Activated CD4-positive, CD25-positive, alpha-beta regulatory T cell treated with anti-CD3 and anti-CD28 coated beads, Interleukin-2, amount 50 U/mL, for 16 hours (primary cell): ENCODE results near the gene IDI1.
"Not testable (repeated sequence)": the region's sequence is repeated elsewhere in the genome, so short reads cannot be mapped to it uniquely, and the experiment has no call there.

Experiments
- DNase-seq: peaks from one replicate; pipeline ENCODE4 v3.0.0-alpha.2; 2020; ENCODE audit warnings: low read depth, low spot score

IDI1 gene

DNA sequence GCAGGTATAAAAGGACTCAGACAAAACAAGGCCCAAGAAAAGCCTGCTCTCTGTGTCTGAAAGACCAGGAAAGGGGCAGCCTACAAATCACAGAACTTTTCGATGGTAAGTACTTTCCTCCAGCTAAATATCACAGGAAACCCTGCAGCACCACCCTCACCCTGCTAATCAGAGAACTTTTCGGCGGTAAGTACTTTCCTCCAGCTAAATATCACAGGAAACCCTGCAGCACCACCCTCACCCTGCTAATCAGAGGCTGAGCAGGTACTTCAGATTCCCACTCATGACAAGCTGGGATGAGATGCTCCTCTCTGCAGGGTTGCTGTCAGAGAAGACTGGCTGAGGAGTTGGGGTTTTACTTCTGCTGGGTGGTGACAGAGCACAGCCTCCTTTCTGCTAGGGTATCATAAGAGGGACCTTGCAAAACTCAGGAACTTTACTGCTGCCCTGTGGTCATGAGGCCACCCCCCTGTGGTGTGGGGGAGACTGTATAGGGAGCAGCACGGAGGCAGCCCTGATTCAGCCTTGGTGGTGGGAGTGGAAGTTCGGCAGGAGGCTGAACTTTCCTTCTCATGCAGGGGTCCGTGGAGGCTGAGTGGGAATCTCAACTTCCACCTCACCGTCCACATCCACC, 14.4 kb upstream of the IDI1 start:
- DNase-seq, result no peak

DNA sequence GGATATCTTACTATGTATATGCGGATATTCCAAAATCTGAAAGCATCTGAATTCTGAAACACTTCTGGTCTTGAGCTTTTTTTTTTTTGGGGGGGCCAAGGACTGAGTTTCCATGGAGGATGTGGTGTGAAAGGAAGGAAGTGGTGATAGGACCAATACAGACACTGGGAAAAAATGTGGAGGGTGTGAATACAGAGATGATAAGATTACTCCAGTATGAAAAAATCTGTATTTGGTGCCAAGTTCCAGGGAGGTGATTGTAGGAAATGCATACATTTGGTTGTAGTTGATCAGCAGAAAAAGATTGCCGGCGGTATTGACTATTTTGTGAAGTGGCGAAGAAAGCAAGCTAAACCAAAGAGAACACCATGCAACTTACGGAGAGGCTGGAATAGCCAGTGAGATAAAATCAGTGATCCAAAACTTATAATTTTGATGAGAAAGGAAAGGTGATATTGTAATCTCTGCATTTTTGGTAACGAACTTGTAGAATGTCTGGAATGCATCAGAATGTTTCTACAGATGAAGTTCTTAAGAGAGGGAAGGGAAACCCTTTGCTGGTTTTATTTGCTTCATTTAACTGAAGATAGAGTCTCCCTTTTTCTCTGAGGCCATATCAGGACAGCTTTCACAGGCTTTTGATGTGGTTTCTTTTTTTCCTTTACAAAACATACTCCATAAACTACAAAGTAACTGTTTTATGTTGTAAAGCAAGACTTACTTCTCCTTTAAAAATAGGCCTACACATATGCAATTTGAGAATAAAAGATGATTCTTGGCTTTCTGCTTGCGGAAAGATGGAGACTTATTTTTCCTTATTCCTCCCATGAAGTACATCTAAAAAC, 13.2 kb upstream of the IDI1 start:
- DNase-seq, result no peak

- no peak for DNase-seq
Measured at GRCh38 chr10:1059902-1060301, 11.0 kb upstream of the IDI1 start.

GRCh38 chr10:1058017-1058416, 9.1 kb upstream of the IDI1 start:
- no peak for DNase-seq

DNA sequence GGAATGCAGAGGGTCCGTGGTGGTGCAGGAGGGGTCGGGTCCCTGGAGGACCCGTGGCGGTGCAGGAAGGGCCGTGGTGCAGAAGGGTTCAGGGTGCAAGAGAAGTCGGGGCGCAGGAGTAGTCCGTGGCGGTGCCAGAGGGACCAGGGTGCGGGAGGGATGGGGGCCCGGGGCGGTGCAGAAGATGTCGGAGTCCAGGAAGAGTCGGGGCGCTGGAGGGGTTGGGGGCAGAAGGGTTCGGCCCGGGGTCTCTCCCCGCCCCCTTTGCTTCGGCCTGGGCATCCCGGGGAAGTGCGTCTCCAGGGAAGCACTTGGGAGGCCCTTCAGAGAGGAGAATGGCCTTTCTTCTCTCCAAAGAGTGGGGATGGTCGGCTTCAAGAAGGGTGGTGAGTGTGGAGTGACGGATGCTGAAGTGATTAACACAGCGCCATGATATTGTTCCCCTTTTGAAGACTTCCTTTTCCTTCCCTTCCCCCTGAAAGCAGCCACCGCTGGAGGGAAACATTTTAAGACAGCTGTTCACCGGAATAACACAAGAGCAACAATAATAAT, 8.3 kb upstream of the IDI1 start:
- no peak for DNase-seq

DNA sequence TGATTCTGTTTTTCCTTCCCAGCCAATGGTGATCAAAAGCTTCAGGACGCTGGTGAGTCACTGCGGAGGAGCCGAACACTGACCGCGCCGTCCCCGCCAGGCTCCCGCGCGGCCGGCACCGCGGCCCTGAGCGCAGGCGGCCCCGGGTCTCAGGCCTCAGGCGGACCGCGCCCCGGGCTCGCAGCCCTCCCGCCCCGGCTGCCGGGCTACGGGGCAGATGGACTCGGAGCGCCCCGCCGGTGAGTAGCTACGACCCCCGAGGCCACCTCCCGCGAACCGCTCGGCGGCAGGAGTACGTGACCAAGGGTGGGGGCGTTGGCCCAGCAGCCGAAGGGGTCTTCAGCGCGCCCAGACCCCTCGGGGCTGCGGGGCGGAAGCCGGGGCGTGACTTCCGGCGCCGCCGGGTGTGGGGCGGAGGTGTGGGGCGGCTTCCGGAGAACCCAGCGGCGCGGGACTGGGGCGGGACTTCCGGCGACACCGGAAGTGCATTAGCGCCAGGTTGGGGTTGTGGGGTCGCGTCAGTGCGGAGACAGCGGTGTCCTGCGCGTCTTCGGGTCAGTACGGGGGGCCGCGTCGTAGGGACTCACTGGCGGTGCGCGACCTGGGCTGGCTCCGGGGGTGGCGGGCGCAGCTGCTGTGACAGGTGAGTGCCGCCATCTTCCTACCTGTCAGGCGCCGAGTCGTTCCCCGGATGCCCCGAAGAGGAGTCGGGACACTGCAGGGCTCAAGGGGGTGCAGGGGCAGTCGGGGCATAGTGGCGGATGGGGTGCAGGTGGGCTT, 7.6 kb upstream of the IDI1 start, which contains the start of gene WDR37:
Gene WDR37 (plus strand): TSS at position 60 of the 780 bp plus-strand sequence. CDS start 15,771 bp downstream, outside the sequence.
- DNase-seq, result peak; percentile 77

- no peak for DNase-seq
Measured at GRCh38 chr10:1054684-1055083, 5.8 kb upstream of the IDI1 start.

DNA sequence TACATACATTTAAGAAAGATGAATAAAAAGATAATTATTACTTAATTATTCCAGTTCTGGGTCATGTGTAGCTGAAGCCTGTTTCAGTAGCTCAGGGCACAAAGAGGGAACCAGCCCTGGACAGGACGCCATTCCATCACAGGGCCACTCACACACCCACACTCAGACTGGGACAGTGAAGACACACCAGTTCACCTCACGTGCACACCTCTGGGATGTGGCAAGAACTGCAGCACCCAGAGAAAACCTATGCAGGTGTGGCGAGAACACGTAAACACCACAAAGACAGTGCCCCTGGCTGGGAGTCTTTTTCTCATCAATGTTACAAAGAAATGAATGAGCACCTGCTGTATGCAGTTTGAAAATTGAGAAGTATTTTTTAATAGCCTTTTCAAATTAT, 1.6 kb upstream of the IDI1 start:
- DNase-seq, result no peak

- DNase-seq, result no peak
Measured at GRCh38 chr10:1050145-1050544, 1.2 kb upstream of the IDI1 start.

DNA sequence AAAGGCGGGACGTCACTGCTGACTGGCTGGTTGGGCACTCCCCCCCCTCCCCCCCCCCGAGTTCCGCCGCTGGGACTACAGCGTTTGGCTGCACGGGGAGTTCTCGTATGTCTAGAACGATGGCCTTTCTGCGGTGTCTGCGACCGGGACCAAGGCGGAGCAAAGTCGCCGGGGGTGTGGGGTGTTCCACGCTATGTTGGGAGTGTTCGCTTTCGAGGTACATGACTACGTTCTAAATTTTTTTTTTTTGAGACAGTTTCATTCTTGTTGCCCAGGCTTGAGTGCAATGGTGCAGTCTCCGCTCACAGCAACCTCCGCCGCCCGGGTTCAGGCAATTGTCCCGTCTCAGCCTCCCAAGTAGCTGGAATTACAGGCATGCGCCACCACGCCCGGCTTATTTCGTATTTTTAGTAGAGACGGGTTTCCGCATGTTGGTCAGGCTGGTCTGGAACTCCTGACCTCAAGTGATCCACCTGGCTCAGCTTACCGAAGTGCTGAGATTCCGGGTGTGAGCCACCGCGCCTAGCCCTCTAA, 573 bp upstream of the IDI1 start:
- DNase-seq, result no peak

DNA sequence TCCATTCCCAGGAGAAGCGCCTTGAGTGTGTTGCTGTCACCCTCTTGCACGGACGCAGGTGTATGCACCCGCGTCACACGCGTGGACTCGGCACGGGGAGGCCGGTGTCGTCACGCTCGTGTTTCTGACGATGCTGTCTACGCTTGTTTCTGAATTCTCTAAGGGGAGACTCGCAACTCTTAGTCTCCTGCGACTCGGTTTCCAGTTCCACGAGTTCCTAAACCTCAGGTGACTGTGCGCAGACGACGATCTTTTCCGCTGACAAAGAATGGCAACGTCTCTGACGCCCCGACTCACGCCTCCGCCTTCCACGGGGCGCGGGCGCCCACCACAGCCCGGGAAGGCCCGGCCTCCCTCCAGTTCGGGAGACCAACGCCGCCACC, 579 bp downstream of the IDI1 start:
- DNase-seq, result no peak

DNA sequence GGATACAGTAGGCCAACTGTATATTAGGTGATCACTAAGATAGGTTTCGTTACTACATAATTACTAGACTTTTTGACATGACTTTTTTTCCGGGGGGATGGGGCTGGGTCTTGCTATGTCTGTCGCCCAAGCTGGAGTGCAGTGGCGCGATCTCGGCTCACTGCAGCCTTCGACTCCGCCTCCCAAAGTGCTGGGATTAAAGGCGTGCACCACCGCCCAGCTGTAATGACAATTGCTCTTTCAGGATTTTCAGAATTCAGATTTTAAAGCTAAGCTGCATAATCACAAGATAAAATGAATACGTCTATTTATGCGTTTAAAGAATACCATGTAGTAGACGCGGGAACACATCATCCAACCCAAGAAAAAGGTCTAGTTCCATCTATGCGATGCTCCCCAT, 982 bp downstream of the IDI1 start:
- no peak for DNase-seq

DNA sequence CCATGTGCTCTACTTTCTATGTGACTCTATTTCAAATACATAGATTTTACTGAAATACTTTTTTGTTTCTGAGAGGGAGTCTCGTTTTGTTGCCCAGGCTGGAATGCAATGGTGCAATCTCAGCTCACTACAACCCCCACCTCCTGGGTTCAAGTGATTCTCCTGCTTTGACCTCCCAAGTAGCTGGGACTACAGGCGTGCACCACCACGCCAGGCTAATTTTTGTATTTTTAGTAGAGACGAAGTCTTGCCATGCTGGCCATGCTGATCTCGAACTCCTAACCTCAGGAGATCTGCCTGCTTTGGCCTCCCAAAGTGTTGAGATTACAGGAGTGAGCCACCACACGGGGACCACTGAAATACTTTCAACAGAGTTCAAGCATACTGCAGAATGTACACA, 3.5 kb downstream of the IDI1 start:
- no peak for DNase-seq

- no peak for DNase-seq
Measured at GRCh38 chr10:1044964-1045363, 4.0 kb downstream of the IDI1 start.

GRCh38 chr10:1044146-1044545, 4.8 kb downstream of the IDI1 start:
- DNase-seq, result no peak

DNA sequence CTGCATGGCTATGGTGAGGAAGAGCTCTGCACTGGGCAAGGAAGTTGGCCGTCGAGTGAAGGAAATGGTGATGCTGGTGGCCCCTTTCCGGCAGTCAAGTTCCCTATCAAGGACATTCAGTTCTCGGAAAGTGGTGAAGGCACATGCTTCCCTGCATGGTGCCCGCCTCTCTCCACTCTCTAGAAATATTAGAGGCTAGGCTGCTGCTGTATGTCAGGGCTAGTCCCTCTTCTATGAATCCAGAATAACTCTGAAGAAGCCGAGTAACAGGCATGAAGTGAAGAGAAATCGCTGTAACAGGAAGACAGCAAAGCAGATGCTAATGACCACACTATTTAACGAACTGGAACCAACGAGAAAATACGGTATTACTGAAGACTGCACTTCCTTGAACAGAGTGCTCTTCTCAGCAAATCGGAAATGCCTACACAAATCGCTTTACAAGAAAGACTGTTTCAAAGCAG, 5.4 kb downstream of the IDI1 start:
- no peak for DNase-seq

DNA sequence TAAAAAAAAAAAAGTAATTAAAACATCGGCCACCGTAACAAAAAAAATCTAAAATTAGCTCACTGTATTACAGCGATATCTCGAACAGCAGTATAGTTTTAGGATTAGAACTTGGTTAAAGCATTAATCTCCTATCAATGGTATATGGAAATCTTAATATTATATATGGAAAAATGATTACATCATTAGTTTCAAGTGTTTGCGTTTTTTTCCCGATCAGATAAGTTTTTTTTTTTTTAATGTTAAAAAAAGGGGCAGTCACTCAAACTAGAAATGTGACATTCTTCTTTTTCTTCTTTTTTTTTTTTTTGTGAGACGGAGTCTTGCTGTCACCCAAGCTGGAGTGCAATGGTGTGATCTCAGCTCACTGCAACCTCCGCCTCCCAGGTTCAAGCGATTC, 7.4 kb downstream of the IDI1 start:
- no peak for DNase-seq

DNA sequence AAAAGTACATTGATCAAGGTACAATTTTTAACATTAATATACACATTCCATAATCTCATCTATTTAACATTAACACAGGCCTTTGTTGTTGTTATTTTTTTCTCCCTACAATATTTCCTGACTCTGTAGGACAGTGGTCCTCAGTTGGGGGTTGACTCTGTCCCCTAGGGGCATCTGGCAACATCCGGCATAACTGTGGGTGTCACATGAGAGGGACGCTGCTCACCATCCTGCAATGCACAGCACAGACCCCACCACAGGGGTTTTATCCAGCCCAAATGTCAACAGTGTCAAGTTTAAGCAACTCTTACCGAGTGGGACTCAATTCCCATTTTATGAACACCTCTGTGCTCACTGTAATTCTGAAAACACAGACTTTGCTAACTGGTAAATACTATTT, 8.8 kb downstream of the IDI1 start:
- DNase-seq, result no peak

- DNase-seq, result not testable (repeated sequence)
Measured at GRCh38 chr10:1038769-1039168, 10.2 kb downstream of the IDI1 start.

GRCh38 chr10:1037098-1037497, 11.8 kb downstream of the IDI1 start:
- DNase-seq, result no peak

DNA sequence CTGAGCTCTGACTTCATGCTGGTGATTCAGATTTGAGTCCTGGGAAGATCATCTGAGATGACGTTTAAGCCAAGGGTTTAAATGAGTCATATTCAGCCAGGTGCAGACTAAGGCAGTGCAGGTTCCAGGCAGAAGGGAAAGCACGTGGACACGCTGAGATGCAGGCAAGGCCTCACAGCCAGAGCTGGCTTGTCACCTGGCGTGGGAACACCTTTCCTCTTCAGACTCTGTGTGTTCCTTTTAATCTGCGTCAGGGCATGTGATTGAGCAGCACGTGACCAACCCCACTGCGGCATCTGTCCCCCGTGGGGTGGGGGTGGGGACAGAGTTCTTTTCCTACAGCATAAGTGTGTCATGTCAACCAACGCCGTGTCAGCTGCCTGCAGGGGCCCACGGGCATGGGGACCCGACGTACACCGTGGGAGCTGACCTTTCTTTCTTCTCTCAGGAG, 12.6 kb downstream of the IDI1 start:
- DNase-seq, result no peak

GRCh38 chr10:1035201-1035600, 13.7 kb downstream of the IDI1 start:
- DNase-seq, result no peak
